ENCODE measurements around the gene B3GALT6.

- TF ChIP-seq SP1 (IDR thresholded peaks at IDR 0.05) = no peak
- no peak for TF ChIP-seq CTCF (IDR thresholded peaks at IDR 0.05; ENCODE audit: low read depth, low read length, missing input control)
- TF ChIP-seq GABPA (IDR thresholded peaks at IDR 0.05 in 1 of 2, conservative IDR thresholded peaks at IDR 0.05 in 1 of 2) = no peak
- TF ChIP-seq YY1 (IDR thresholded peaks at IDR 0.05) = no peak
- TF ChIP-seq, protein P1, sequence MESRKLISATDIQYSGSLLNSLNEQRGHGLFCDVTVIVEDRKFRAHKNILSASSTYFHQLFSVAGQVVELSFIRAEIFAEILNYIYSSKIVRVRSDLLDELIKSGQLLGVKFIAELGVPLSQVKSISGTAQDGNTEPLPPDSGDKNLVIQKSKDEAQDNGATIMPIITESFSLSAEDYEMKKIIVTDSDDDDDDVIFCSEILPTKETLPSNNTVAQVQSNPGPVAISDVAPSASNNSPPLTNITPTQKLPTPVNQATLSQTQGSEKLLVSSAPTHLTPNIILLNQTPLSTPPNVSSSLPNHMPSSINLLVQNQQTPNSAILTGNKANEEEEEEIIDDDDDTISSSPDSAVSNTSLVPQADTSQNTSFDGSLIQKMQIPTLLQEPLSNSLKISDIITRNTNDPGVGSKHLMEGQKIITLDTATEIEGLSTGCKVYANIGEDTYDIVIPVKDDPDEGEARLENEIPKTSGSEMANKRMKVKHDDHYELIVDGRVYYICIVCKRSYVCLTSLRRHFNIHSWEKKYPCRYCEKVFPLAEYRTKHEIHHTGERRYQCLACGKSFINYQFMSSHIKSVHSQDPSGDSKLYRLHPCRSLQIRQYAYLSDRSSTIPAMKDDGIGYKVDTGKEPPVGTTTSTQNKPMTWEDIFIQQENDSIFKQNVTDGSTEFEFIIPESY (IDR thresholded peaks at IDR 0.05) = no peak
- TF ChIP-seq EGR1 (IDR thresholded peaks at IDR 0.05; ENCODE audit: low read depth in 2 of 2) = no peak
Observed at GRCh38 chr1:1238702-1239178, 6.7 kb downstream of the B3GALT6 start.
